GM12865 (cell line): ENCODE results near the gene SIRT2.
"Not testable (repeated sequence)": the region's sequence is repeated elsewhere in the genome, so short reads cannot be mapped to it uniquely, and the experiment has no call there.

Experiments
- DNase-seq: peaks from one replicate; pipeline ENCODE4 v3.0.0; 2010; ENCODE audit warnings: low read depth
- H3K4me3 ChIP-seq: 2 replicates; pipeline ENCODE4 v1.5.1; 2011; ENCODE audit warnings: mild to moderate bottlenecking, low read depth, low read length, control low read depth
- CTCF ChIP-seq: IDR thresholded peaks from 2 replicates; pipeline ENCODE4 v1.5.1; 2011; ENCODE audit warnings: low read length, control low read depth, low read depth, inconsistent platforms; ENCODE audit not compliant: insufficient read depth; ENCODE audit errors: missing control alignments

The SIRT2 gene

GRCh38 chr19:38899447-38900201, at the start of gene SIRT2, which contains the start of gene NFKBIB:
TSS of gene SIRT2 (minus strand) at chr19:38899618. CDS start at chr19:38899521, 97 bp downstream.
TSS of gene NFKBIB (plus strand) at chr19:38899969. CDS start at chr19:38900033, 64 bp downstream.
- peak; percentile 100 for DNase-seq
- TF ChIP-seq CTCF, result no peak

GRCh38 chr19:38946229-38947010, 47.0 kb upstream of the SIRT2 start:
- no peak for DNase-seq
- no peak overlapping the region for H3K4me3 ChIP-seq
- TF ChIP-seq CTCF, result no peak

More at GRCh38 chr19:38899447-38900201, at the start of gene SIRT2, which contains the start of gene NFKBIB:
- peak within 1 kb of the TSS; percentile 95 for H3K4me3 ChIP-seq

GRCh38 chr19:38945562-38946228, 46.3 kb upstream of the SIRT2 start:
- DNase-seq, result no peak
- no peak overlapping the region for H3K4me3 ChIP-seq
- TF ChIP-seq CTCF, result no peak

- DNase-seq, result no peak
- no peak overlapping the region for H3K4me3 ChIP-seq
- no peak for TF ChIP-seq CTCF
Measured at GRCh38 chr19:38944981-38945506, 45.6 kb upstream of the SIRT2 start.

GRCh38 chr19:38942471-38943181, 43.2 kb upstream of the SIRT2 start:
- no peak overlapping the region for H3K4me3 ChIP-seq
- TF ChIP-seq CTCF, result no peak
- DNase-seq, result no peak

GRCh38 chr19:38941979-38942378, 42.6 kb upstream of the SIRT2 start:
- H3K4me3 ChIP-seq, result no peak overlapping the region
- DNase-seq, result no peak
- TF ChIP-seq CTCF, result no peak

- not testable (repeated sequence) for DNase-seq, H3K4me3 ChIP-seq
Measured at GRCh38 chr19:38941466-38941865, 42.0 kb upstream of the SIRT2 start.
